ENCODE results near the gene QRFP.

The QRFP gene

DNA sequence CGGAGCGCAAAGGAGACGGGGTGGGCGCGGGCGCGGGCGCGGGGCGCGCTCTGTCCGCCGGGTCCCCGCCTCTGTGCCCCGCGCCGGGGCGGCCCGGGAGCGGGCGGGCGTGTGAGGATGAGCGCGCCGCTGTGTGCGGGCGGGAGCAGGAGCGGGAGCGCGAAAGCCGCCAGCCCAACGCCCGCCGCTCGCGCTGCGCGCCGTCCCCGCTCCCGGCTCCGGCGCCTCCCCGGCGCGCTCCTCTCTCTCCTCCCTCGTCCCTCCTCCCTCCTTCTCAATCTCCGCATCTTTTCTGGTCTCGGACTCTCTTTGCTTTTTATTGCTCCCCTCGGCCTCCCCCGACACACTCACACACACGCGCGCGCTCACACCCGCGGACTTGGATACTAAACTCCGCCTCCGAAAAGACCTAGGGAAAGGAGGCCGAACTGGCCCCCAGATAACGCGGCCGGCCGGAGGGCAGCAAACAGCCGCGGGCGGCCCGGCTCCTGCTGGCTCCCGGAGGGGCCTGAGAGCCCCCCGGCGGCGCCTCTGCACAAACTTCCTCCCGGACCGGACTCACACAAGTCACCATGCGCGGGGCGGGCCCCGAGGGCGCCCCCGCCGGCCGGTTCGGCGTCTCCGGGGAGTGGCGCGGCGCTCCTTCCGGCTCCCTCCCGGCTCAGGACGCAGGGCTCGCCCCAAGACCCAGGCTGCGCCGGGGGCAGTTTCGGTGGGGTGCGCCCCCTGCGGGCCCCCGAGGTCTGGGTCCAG, 42.2 kb upstream of the QRFP start, which contains the start of gene FIBCD1 (continued):
- TF ChIP-seq PRDM2 (tag by site-specific recombination; IDR thresholded peaks at IDR 0.05; ENCODE audit: borderline replicate concordance), result no peak
- TF ChIP-seq MZF1 (tag by site-specific recombination; IDR thresholded peaks at IDR 0.05; ENCODE audit: borderline replicate concordance), result no peak
- TF ChIP-seq ZBTB8A (tag by site-specific recombination; IDR thresholded peaks at IDR 0.05), result 0 out of 2 replicates have a peak, but pooled peaks have one; percentile 12
- TF ChIP-seq TSHZ1 (tag by site-specific recombination; IDR thresholded peaks at IDR 0.05; ENCODE audit: borderline replicate concordance), result no peak
- TF ChIP-seq SP2 (tag by site-specific recombination; IDR thresholded peaks at IDR 0.05), result peak; percentile 10; the same call in 1 of the 2 replicates
- peak; percentile 20; the same call in 1 of the 2 replicates for TF ChIP-seq ZNF777 (tag by site-specific recombination; IDR thresholded peaks at IDR 0.05; ENCODE audit: borderline replicate concordance)
- no peak for TF ChIP-seq PRDM1 (tag by site-specific recombination; IDR thresholded peaks at IDR 0.05)
- TF ChIP-seq KLF1 (tag by site-specific recombination; IDR thresholded peaks at IDR 0.05), result peak; percentile 16; the same call in 1 of the 2 replicates
- no peak for TF ChIP-seq ZBTB49 (tag by site-specific recombination; IDR thresholded peaks at IDR 0.05; ENCODE audit: low read depth)
- TF ChIP-seq EGR2 (tag by site-specific recombination; IDR thresholded peaks at IDR 0.05; ENCODE audit: low read depth), result peak; percentile 27; the same call in 1 of the 2 replicates
- no peak for TF ChIP-seq ZNF548 (tag by site-specific recombination; IDR thresholded peaks at IDR 0.05)
- no peak for TF ChIP-seq GFI1B (tag by site-specific recombination; IDR thresholded peaks at IDR 0.05)
- TF ChIP-seq ZNF561 (tag by site-specific recombination; IDR thresholded peaks at IDR 0.05; ENCODE audit: borderline replicate concordance), result 0 out of 2 replicates have a peak, but pooled peaks have one; percentile 76
- no peak for TF ChIP-seq BCL6B (tag by site-specific recombination; IDR thresholded peaks at IDR 0.05)
- TF ChIP-seq ZNF48 (tag by site-specific recombination; IDR thresholded peaks at IDR 0.05), result no peak
- no peak for TF ChIP-seq ZNF132 (tag by site-specific recombination; IDR thresholded peaks at IDR 0.05; ENCODE audit: borderline replicate concordance)
- TF ChIP-seq ZNF433 (tag by site-specific recombination; IDR thresholded peaks at IDR 0.05; ENCODE audit: low read depth), result no peak
- peak; percentile 89 for TF ChIP-seq GLIS1 (tag by site-specific recombination; IDR thresholded peaks at IDR 0.05)
- no peak for TF ChIP-seq ZNF19 (tag by site-specific recombination; IDR thresholded peaks at IDR 0.05; ENCODE audit: low read depth)
- TF ChIP-seq BCL11A (tag by site-specific recombination; IDR thresholded peaks at IDR 0.05; ENCODE audit: low read depth), result 0 out of 2 replicates have a peak, but pooled peaks have one; percentile 52
- TF ChIP-seq ZNF223 (tag by site-specific recombination; IDR thresholded peaks at IDR 0.05), result no peak
- TF ChIP-seq ZBTB20 (tag by site-specific recombination; IDR thresholded peaks at IDR 0.05), result peak; percentile 27; the same call in 1 of the 2 replicates

All from HEK293 (cell line).